Psoas muscle (tissue), 8 donors: Measurements from ENCODE around the gene SMPD1. TPM values are rescaled to one million over a fixed set of nuclear protein-coding genes. Genes with fewer than 3 reads are reported as not detected.

Experiments
- ATAC-seq, 4 donors: fragments of 200-7000 bp; cut with Tn5 transposase; one replicate each; pipeline ENCODE4 v1.9.1; 2020; ENCODE audit warnings: moderate library complexity in 3 of 4, mild to moderate bottlenecking in 2 of 4
- DNase-seq, 2 donors: peaks; one replicate each; pipeline ENCODE4 v3.0.0-alpha.2; 2020
- H3K27ac ChIP-seq: fragments of 200-600 bp; one replicate; pipeline ENCODE4 v1.8.0; 2022
- H3K27me3 ChIP-seq, 3 donors: fragments of 200-600 bp in 1 of 3; one replicate each; pipeline versions ENCODE4 v1.6.1 to v1.8.0; 2013 to 2022; ENCODE audit warnings: low read length in 2 of 3, mild to moderate bottlenecking in 2 of 3, moderate library complexity in 1 of 3; ENCODE audit not compliant: insufficient read depth in 3 of 3
- H3K36me3 ChIP-seq, 2 donors: fragments of 200-600 bp in 1 of 2; one replicate each; pipeline versions ENCODE4 v1.6.1 to v1.8.0; 2013 to 2022; ENCODE audit warnings: low read depth in 1 of 2, mild to moderate bottlenecking in 1 of 2, moderate library complexity in 1 of 2; ENCODE audit not compliant: insufficient read depth in 1 of 2
- H3K4me1 ChIP-seq: fragments of 200-600 bp; one replicate; pipeline ENCODE4 v1.8.0; 2022
- H3K4me3 ChIP-seq: fragments of 200-600 bp; one replicate; pipeline ENCODE4 v1.8.0; 2022; ENCODE audit warnings: mild to moderate bottlenecking
- H3K9me3 ChIP-seq: fragments of 200-600 bp; one replicate; pipeline ENCODE4 v1.8.0; 2022
- CTCF ChIP-seq: fragments of 200-600 bp; IDR thresholded peaks from one replicate; pipeline ENCODE4 v1.8.0; 2022; ENCODE audit warnings: antibody characterized with exemption
- WGBS, 3 donors: extraction: QIAGEN DNeasy Blood & Tissue Kit; methylation state at CpG; one replicate each; pipeline versions ENCODE4 v1.1.6 to v1.1.7; 2013; 5-methylcytosine and 5-hydroxymethylcytosine counted together
- intact Hi-C, 2 donors: fragments of 100-400 bp; cut with DNase I; formaldehyde crosslinking; loops; one replicate each; pipeline versions ENCODE4 v1.11.0 to v1.14.2; 2022
- polyA plus RNA-seq, 3 donors: library from polyadenylated mRNA; stranded (reverse); fragments of 200-250 nt; gene quantifications; one replicate each; pipeline ENCODE4 v1.2.3, GENCODE V29; 2013
- total RNA-seq, 4 donors: library from RNA; stranded (reverse); fragmentation: NEBNext Ultra II Directional in 2 of 4; extraction: Animal tissue kit (Norgen Biotek cat#: 25700) in 2 of 4; gene quantifications; one replicate each; pipeline versions ENCODE4 v1.2.1 to v1.2.4, GENCODE V29; 2021 to 2023
- donor health status: healthy with polysubstance abuse.
- donor health status: DM: no; HTN: no; CAD: no; lungs with moderate emphysema.
- donor health status: Bipolar disorder and iron deficiency.
- donor health status: healthy.
- donor health status: DM: yes; HTN: yes; CAD: no.
- donor health status: DM: no; HTN: no; CAD: no.
- donor health status: DM: no; HTN: no; CAD: no.
- donor health status: DM: yes; HTN: yes; CAD: no.

The SMPD1 gene
- total and polyA plus RNA-seq, 7 donors: 32.7 to 57.4 (median 37.9) TPM

GRCh38 chr11:6433998-6434660 lies 43.9 kb downstream of the SMPD1 start:
- no peak for ATAC-seq
- Histone ChIP-seq H3K9me3 (no peaks in the 10 kb centered on the region), H3K4me3 (no peak overlapping the region), H3K27me3 (no peaks in the 10 kb centered on the region), H3K27ac (no peak overlapping the region), H3K4me1 (no peaks in the 10 kb centered on the region), H3K36me3 (no peaks in the 10 kb centered on the region)
- TF ChIP-seq CTCF: no peak
- no peak for DNase-seq
- intact Hi-C loops: no loop called here
- 69 to 75% (median 73%) methylated on average over 5 of the region's 5 CpGs for WGBS, 3 donors

GRCh38 chr11:6437423-6437822 lies 47.1 kb downstream of the SMPD1 start:
- intact Hi-C loops: no loop called here
- no peaks in the 10 kb centered on the region for H3K27me3 ChIP-seq
- ATAC-seq: no peak
- no peaks in the 10 kb centered on the region for H3K4me1 ChIP-seq
- H3K4me3 ChIP-seq: no peak overlapping the region
- WGBS, 3 donors: 80 to 89% (median 81%) methylated on average over 12 of the region's 12 CpGs
- TF ChIP-seq CTCF: no peak
- DNase-seq: no peak
- H3K36me3 ChIP-seq: no peaks in the 10 kb centered on the region
- H3K27ac ChIP-seq: no peak overlapping the region
- H3K9me3 ChIP-seq: no peaks in the 10 kb centered on the region

GRCh38 chr11:6437993-6438392 lies 47.7 kb downstream of the SMPD1 start:
- intact Hi-C loops: no loop called here
- 55 to 66% (median 61%) methylated on average over 3 of the region's 3 CpGs for WGBS, 3 donors
- no peaks in the 10 kb centered on the region for H3K9me3 ChIP-seq
- no peak for ATAC-seq
- no peaks in the 10 kb centered on the region for H3K4me1 ChIP-seq
- no peak for TF ChIP-seq CTCF
- H3K4me3 ChIP-seq: no peak overlapping the region
- no peak for DNase-seq
- no peaks in the 10 kb centered on the region for H3K36me3 ChIP-seq
- no peak overlapping the region for H3K27ac ChIP-seq
- H3K27me3 ChIP-seq: no peaks in the 10 kb centered on the region

- no peaks in the 10 kb centered on the region for H3K36me3 ChIP-seq
- no peak overlapping the region for H3K27ac ChIP-seq
- TF ChIP-seq CTCF: peak; percentile 65
- H3K4me3 ChIP-seq: no peak overlapping the region
- H3K9me3 ChIP-seq: no peaks in the 10 kb centered on the region
- peak; percentile 73 to 78 (median 74) for ATAC-seq
- no peak for DNase-seq
- no peaks in the 10 kb centered on the region for H3K27me3 ChIP-seq
- intact Hi-C loops: no loop called here
- WGBS, 3 donors: 0 to 7% (median 4%) methylated on average over 1 of the region's 1 CpG
- H3K4me1 ChIP-seq: no peaks in the 10 kb centered on the region
Measured at GRCh38 chr11:6438979-6439571, 48.8 kb downstream of the SMPD1 start.
